ENCODE measurements around the gene SYT7. TPM values are rescaled to one million over a fixed set of nuclear protein-coding genes. Genes with fewer than 3 reads are reported as not detected.

Gene SYT7
- total and polyA plus RNA-seq, 12 donors = 11.5 to 26.1 (median 18.7) TPM

DNA sequence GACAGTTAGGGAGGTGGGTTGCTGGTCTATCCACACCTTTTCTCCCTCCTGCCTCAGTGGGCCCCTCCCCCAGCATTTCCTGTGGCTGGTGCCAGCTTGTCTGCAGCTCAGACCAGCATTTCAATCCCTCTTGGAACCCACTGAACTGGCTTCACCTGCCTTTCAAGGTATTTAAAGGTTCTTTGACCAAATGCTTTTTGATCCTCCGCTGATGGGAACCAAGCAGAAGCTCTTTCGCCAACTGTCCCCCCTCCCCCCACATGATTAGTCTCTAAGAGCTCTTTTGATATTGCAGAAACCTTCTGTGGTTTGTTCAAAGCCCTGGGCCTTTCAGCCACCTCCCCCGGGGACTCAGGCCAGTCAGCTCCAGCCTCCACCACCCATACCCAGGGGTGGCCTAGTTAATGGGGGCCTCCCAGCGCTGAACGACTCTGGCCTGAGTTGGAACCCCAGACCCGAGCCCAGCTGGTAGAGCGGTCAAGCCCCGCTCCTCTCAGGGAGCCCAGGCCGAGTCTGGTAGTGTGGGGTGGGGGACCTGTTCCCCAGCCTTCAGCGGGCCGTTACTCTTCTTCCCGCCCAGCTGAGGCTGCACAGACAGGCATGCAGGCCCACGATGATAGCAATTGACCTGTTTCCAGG lies 6.0 kb upstream of the SYT7 start:
- TF ChIP-seq, protein P1, sequence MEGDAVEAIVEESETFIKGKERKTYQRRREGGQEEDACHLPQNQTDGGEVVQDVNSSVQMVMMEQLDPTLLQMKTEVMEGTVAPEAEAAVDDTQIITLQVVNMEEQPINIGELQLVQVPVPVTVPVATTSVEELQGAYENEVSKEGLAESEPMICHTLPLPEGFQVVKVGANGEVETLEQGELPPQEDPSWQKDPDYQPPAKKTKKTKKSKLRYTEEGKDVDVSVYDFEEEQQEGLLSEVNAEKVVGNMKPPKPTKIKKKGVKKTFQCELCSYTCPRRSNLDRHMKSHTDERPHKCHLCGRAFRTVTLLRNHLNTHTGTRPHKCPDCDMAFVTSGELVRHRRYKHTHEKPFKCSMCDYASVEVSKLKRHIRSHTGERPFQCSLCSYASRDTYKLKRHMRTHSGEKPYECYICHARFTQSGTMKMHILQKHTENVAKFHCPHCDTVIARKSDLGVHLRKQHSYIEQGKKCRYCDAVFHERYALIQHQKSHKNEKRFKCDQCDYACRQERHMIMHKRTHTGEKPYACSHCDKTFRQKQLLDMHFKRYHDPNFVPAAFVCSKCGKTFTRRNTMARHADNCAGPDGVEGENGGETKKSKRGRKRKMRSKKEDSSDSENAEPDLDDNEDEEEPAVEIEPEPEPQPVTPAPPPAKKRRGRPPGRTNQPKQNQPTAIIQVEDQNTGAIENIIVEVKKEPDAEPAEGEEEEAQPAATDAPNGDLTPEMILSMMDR (IDR thresholded peaks at IDR 0.05) = no peak
- WGBS, 2 donors = 58 to 59% methylated on average over 13 of the region's 13 CpGs
- DNase-seq (no peak), ATAC-seq (peak in 2 of 8 donors; percentile 0 to 9)
- no peaks in the 10 kb centered on the region for H3K9me3 ChIP-seq
- H3K27ac ChIP-seq = peak overlapping the region in 9 of 10 donors; percentile 17 to 86 (median 77)
- H3K36me3 ChIP-seq = no peaks in the 10 kb centered on the region
- intact Hi-C loops (cut with DNase I) = loop anchor here in 2 of 10 donors (2.0 to 10.0 kb wide), 2 partner anchors 40 to 48 kb away; no protein-coding TSS in a partner anchor
- peak overlapping the region in 9 of 10 donors; percentile 36 to 67 (median 60) for H3K4me3 ChIP-seq
- peaks cover 5 to 30% (median 23%) of the 10 kb centered on the region in 9 donors for H3K4me1 ChIP-seq
- peaks cover 0 to 55% (median 0%) of the 10 kb centered on the region in 7 donors for H3K27me3 ChIP-seq

DNA sequence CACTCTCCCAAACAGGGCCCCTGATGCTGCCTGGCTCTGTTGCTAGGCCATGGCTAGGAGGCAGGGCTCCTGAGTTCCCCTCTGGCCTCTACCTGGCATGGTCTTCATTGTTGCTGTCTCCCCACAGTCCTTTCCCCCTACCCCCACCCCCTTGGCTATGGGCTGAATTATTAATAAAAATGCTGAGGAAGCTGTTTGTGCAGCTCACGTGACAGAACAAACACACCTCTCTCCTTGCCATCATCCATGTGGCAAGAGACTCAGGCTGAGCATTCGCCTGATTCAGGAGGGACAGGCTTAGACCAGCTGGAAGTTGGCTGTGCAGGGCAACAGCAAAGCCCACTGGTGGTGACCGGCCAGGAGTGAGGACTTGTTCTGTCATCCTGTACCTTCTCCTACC lies 4.2 kb upstream of the SYT7 start:
- H3K4me3 ChIP-seq = no peak overlapping the region
- H3K27me3 ChIP-seq = peaks cover 0 to 60% (median 0%) of the 10 kb centered on the region in 7 donors
- TF ChIP-seq, protein P1 (IDR thresholded peaks at IDR 0.05) = no peak
- DNase-seq (no peak), ATAC-seq (no peak)
- no peak overlapping the region for H3K27ac ChIP-seq
- H3K9me3 ChIP-seq = no peaks in the 10 kb centered on the region
- peaks cover 14 to 38% (median 30%) of the 10 kb centered on the region in 9 donors for H3K4me1 ChIP-seq
- intact Hi-C loops (cut with DNase I) = loop anchor here in 1 of 10 donors (10.0 kb wide), 1 partner anchor 50 kb away; no protein-coding TSS in a partner anchor
- WGBS, 2 donors = 82 to 83% methylated on average over 3 of the region's 3 CpGs
- no peaks in the 10 kb centered on the region for H3K36me3 ChIP-seq

DNA sequence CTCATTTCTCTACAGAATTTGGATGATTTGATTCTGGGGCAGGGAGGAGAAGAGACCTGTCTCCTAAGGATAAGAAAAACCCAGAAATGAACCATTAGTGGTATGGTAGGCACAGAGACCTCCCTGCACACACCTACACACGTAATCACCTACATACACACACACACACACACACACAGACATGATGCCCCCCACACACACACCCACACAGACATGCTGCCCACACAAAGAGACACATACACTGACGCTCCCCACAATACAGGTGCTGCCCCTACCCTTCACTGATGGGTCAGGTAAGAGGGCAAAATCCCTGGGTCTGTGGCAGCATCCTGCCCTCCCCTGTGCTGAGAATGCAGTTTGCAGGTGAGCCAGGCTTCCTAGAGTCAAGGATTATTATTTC lies 1.1 kb upstream of the SYT7 start:
- H3K9me3 ChIP-seq = no peaks in the 10 kb centered on the region
- DNase-seq (no peak), ATAC-seq (no peak)
- TF ChIP-seq, protein P1 (IDR thresholded peaks at IDR 0.05) = no peak
- no peaks in the 10 kb centered on the region for H3K36me3 ChIP-seq
- WGBS, 2 donors = 62 to 64% methylated on average over 2 of the region's 2 CpGs
- peak overlapping the region in 2 of 10 donors; percentile 54 to 85 for H3K27ac ChIP-seq
- peaks cover 8 to 39% (median 16%) of the 10 kb centered on the region in 9 donors for H3K4me1 ChIP-seq
- no peak overlapping the region for H3K4me3 ChIP-seq
- H3K27me3 ChIP-seq = peaks cover 0 to 47% (median 0%) of the 10 kb centered on the region in 7 donors
- intact Hi-C loops (cut with DNase I) = loop anchor here in 7 of 10 donors (1.0 to 10.0 kb wide), 7 partner anchors 17 to 105 kb away; no protein-coding TSS in a partner anchor

DNA sequence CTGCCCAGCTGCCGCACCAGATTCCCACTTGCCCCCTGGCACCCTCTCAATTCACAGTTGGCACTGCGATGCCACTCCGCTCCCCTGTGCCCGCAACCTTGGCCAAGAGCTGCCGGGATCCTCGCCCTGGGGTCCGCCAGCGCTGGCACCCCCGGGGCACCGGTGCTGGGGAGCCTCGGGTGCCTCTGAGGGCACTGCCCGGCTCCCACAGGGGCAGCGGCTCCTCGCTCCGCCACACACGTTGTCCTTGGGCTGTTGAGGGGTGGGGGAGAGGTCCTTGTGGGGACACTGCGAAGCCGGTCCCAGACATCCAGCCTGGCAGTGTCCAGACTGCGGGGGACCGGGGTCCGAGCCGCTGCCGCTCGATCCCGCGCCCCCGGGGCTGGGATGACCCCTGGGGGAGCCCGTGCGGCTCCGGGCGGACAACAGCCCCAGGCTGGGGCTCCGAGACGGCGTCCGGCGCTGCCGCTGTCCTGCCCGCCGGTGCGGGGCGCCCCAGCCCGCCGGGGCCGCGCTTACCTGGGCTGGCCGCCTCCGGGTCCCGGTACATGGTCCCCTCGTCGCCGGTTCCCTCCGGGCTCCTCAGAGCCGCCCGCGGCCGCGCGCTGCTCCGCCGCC lies 496 bp downstream of the SYT7 start:
- peak in 2 of 8 donors; percentile 3 for ATAC-seq
- intact Hi-C loops (cut with DNase I) = loop anchor here in 6 of 10 donors (2.0 to 10.0 kb wide), 5 partner anchors 46 to 103 kb away; no protein-coding TSS in a partner anchor

More for the DNA sequence above, 496 bp downstream of the SYT7 start:
- no peaks in the 10 kb centered on the region for H3K36me3 ChIP-seq
- peaks cover 0 to 38% (median 0%) of the 10 kb centered on the region in 7 donors for H3K27me3 ChIP-seq
- peak overlapping the region in 4 of 10 donors; percentile 9 to 44 (median 18) for H3K27ac ChIP-seq
- H3K4me1 ChIP-seq = peaks cover 6 to 50% (median 16%) of the 10 kb centered on the region in 9 donors
- no peak for DNase-seq
- 1% methylated on average over 27 to 60 of the region's 60 CpGs for WGBS, 2 donors
- H3K4me3 ChIP-seq = peak overlapping the region; percentile 43 to 70 (median 61)
- no peaks in the 10 kb centered on the region for H3K9me3 ChIP-seq
- TF ChIP-seq, protein P1 (IDR thresholded peaks at IDR 0.05) = peak in 3 of 9 donors; percentile 10 to 47 (median 28)
